KOPT-K1 (cell line): ENCODE data around the gene GPSM1.

Experiments
- H3K27ac ChIP-seq: fragments of 200-600 bp; sonication (generic); 2 replicates; pipeline ENCODE4 v1.5.1; 2016; ENCODE audit warnings: antibody characterized with exemption, mild to moderate bottlenecking, low read depth, low read length; ENCODE audit not compliant: poor library complexity, severe bottlenecking
- H3K36me3 ChIP-seq: fragments of 200-600 bp; sonication (generic); 2 replicates; pipeline ENCODE4 v1.5.1; 2017; ENCODE audit warnings: antibody characterized with exemption, mild to moderate bottlenecking, low read length, moderate library complexity; ENCODE audit not compliant: insufficient read depth
- H3K9me3 ChIP-seq: fragments of 200-600 bp; sonication (generic); 2 replicates; pipeline ENCODE4 v1.5.1; 2017; ENCODE audit warnings: antibody characterized with exemption, low read length, mild to moderate bottlenecking; ENCODE audit not compliant: insufficient read depth, poor library complexity, severe bottlenecking

The GPSM1 gene

DNA sequence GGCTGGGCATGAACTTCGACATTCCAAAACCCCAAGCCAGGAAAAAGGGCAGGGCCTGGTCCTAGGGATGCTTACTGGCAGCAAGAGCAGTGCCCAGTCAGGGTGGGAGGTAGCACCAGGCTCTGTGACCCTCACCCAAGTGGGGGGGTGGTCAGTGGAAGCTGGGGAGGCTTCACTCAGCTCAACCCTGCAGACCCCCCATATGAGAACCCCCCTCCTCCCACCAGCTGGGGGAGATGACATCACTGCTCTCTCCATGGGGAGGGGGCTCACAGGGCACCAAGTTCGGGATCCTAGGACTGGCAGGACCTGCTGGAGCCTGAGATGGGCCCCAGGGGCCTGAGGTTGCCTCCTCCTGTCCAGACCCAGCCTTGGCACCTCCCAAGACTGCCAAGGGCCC lies 31.5 kb downstream of the GPSM1 start:
- H3K27ac ChIP-seq = no peak overlapping the region
- H3K36me3 ChIP-seq = peaks cover 20% of the 10 kb centered on the region; the same call in 1 of the 2 replicates
- H3K9me3 ChIP-seq = no peaks in the 10 kb centered on the region

DNA sequence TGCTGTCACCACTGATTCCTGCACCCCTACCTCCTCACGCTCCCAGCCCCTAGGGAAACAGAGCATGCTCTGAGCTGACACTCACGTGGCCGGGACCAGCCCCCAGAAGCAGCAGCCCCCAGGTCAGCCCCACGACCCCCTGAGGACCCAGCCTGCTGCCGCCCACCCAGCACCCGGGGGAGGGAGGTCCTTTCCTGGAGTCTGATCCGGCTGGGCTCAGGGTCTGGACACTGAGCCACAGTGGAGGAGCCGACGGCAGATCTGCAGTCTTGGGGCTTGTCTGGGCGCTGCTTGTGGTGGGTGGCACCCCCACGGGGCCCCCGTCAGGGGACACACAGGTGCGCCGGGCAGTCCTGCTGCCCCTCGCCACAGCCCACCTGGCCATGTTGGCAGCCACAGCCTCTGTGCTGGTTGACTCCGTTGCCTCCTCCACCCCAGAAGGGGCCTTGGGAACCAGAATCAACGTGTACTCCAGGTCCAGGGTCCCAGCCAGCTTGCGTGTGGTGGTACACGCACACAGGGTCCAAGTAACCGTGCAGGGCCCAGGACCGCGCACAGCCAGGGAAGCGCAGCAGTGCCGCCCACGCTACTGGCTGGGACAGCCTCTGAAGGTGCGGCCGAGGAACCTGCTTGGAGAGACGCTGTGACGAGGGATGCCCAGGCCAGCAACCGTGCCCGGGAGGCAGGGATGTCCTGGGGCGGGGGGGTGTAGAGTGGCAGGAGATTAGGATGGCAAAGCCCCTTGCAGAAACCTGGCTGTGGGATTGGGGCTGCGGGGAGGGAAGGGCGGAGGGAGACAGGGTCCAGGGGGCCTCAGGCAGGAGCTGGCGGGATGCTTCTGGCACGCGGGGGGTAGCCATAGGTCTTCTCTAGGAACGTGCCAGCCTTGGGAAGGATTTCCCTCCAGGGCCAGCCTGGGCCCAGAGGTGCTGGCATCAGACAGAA lies 32.7 kb downstream of the GPSM1 start:
- Histone ChIP-seq H3K36me3 (peaks cover 20% of the 10 kb centered on the region; the same call in 1 of the 2 replicates), H3K27ac (no peak overlapping the region), H3K9me3 (no peaks in the 10 kb centered on the region)

DNA sequence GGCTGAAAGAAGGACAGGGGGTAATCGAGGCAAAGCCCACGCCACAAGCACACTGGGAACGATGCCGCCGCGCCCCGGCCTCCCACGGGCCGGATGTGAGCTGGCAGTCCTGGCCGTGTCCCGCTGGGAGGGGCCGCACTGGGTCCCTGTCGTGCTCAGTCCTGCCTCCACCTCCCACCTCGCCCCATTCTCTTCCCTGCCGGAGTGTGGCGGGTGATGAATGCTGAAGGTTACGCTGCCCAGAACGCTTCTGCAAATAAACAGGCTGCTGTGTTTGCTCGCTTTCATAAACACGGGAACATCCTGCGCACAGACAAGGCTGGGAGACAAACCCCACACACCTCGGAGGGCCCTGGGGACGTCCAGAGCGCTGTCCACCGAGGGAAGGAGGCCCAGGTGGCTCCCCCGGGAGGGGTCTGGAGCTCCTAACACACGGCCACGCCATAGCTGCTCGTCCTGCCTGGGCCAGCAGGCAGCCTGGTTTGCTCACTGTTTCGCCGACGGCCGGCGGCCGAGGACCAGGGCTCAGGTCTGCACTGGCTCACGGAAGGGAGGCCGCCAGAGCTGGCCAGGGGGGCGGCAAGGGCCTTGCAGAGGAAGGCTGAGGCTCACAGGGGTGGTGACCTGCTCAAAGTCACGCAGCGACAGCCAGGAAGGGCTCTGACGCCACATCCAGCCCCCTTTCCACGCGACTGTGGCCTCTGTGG lies 33.9 kb downstream of the GPSM1 start:
- Histone ChIP-seq H3K9me3 (no peaks in the 10 kb centered on the region), H3K36me3 (peaks cover 20% of the 10 kb centered on the region; the same call in 1 of the 2 replicates), H3K27ac (no peak overlapping the region)

DNA sequence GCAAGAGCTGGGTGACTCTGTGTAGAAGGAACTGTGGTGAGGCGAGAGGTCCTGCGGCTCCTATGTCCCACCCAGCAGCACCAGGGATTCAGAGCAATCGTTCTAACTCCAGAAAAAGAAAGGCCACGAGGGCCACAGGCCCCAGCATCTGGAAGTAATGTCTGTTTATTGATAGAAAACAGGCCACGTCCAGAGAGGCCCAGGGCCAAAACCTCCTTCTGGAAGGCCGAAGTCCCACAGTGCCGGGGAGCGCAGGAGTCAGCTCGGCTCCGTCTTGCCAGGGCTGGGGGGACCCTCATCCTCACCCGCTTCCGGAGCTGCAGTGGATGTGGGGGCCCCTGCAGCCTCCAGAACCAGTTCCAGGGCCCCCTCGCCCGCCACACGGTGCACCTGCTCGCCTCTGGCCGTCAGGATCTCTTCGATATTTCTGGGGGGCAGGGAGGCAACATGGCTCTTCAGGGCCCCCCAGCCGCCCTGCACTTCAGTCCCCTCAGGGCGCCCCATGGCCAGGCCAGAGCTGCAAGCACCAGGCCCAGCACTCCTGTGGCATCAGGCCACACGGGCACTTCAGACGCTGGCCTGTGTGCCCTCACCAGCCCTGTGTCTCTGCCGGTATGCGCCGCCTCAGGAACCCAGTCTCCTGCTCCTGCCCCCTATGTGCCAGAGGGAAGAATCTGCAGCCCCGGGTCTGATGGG lies 34.6 kb downstream of the GPSM1 start:
- no peaks in the 10 kb centered on the region for H3K9me3 ChIP-seq
- H3K36me3 ChIP-seq = peaks cover 20% of the 10 kb centered on the region; the same call in 1 of the 2 replicates
- H3K27ac ChIP-seq = no peak overlapping the region

DNA sequence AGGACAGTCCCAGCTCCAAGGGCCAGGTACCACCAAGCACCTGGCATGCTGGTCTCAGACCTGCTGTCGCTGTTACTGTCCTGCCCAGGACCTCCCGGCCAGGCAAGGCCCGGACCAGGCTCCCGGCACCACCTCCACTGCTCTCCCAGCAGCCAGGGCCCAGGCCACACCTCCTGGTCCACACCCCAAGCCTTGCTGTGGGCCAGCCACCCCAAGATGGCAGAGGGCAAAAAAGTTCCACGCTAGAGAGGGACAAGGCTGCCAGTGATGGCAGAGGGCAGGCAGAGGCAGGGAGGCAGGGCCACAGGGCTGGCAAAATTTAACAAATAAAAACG lies 35.1 kb downstream of the GPSM1 start:
- Histone ChIP-seq H3K36me3 (peaks cover 20% of the 10 kb centered on the region; the same call in 1 of the 2 replicates), H3K9me3 (no peaks in the 10 kb centered on the region), H3K27ac (no peak overlapping the region)

DNA sequence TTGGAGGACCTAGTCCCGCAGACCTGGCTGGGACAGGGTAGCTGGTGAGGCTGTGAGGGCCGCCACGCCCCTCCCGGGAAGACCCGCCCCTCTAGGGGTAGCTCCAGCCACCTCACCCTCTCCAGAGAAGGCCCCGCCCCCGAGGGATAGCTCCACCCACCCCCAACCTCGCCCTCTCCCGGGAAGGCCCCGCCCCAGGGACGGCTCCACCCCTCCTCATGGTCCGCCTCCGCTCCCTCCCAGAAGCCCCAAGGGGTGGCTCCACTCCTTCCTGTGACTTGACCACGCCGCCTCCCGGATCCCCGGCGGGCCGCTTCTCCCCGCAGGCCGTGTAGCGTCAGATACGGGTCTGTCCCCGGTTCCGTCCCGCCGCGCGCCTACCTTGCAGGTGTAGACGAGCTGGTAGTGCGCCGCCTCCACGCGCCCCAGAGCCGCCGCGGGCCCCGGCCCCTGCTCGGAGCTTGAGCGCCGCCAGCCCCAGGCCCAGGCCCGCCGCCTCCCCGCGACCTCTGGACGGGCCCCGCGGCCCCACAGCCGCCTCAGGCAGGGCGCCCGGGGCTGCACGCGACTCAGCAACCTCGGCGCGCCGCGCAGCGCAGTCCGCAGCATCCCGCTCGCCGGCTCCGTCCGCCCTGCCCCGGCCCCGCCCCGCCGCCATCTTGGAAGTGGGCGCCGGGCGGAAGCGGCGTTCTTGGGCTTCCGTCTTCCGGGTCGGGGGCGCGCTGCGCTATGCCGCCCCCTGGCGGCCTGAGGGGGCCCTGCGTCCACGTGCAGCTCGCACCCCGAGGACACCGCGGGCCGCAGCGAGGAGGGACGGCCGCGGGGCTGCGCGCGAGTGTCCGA lies 36.0 kb downstream of the GPSM1 start, which contains the start of gene DNLZ:
Gene DNLZ (minus strand): TSS at position 639 of the 843 bp plus-strand sequence. CDS start 30 bp downstream, at position 609.
- H3K27ac ChIP-seq = peak within 1 kb of the TSS; percentile 83
- H3K36me3 ChIP-seq = peaks cover 20% of the 10 kb centered on the region; the same call in 1 of the 2 replicates
- no peaks in the 10 kb centered on the region for H3K9me3 ChIP-seq

DNA sequence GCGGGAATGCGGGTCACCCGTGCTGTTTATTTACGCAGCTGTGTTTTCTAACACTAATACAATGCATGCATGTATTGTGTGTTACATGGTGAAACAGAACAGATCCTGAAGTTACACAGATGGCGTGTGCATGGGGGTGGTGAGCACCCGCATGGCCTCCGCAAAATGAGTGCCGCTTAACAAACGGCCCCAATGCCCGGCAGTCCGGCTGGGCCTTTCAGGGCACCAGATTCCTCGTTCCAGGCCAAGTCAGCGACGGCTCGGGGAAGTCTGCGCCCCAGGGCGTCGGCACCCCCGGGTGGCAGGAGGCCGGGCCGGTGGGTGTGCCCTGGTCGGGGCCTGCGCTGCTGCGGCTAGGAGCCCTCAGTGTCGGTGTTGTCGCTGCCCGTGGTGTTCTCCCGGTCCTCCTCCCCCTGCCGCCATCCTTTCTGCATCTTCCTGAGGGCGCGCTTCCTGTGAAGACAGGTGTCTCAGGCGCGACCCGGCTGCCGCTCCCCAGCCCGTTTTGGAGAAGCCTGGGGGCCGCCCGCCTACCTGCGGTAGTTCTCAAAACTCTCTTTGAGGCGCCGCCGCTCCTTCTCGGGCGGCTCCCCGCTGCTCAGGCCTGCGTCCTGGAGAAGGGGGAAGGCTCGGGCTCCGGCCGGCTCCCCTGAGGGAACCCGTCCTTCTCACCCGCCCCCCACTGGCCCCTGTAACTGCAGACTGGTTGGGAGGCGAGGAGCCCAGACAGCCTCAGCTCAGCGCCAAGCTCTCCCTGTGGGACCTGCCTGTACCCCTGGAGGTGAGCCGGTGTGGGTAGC lies 36.8 kb downstream of the GPSM1 start:
- Histone ChIP-seq H3K27ac (peak overlapping the region; percentile 83), H3K36me3 (peaks cover 20% of the 10 kb centered on the region; the same call in 1 of the 2 replicates), H3K9me3 (no peaks in the 10 kb centered on the region)

DNA sequence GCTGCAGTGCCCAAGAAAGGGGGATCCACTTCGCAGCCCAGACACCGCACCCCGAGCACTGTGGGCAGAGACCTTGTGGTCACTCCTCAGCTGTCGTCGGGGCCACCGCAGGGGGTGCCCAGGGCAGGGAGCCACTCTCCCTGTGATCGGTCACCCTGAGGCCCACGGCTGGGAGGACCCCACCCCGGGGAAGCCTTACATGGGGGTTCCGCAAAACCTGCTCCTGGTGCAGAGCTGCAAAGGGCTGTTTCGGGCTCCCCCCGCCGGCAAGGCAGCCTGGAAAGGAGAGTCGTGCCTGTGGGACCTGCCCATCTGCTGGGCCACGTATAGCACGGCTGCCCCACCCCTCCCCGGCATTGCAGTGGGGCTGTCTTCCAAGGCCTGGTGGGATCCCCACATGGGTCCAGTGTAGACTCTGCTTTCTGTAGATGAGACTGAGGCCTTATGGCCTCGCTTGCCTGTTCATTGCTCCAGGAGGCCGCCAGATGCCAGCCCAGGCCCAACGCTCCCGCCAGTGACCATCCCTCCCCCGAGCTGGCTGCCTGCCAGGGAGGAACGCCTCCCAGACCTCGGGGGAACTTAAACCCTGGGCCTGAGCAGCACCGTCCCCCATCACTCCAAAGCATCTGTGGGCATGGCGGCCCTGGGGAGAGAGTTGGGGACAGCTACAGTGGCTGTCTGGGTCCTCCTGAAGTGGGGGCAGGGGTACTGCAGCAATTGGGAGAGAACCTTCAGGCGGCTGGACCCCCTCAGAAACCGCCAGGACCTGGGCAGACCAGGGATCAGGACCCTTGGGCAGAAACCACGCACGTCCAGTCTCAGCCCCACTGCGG lies 37.8 kb downstream of the GPSM1 start:
- H3K27ac ChIP-seq = no peak overlapping the region
- no peaks in the 10 kb centered on the region for H3K9me3 ChIP-seq
- H3K36me3 ChIP-seq = peaks cover 13% of the 10 kb centered on the region; the same call in 1 of the 2 replicates

DNA sequence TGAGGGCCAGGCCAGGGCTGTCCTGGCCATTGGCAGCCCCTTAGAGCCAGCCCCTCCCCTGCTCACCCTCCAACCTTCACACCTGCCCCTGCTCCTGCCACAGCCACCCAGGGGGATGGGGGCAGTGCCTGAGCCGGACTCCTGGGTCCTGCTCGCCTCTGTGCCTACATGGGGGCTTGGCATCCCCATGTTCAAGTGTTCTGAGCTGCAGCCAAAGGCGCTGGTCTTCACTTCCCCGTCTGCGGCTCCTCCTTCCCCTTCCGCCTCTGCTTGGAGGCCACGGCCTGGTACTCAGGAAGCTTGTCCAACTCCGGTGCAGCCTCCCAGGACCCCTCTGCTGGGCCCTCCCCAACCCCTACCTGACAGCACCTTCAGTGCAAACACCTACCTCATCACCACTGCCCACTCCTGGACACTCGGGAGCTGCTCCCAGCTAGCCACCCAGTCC lies 38.5 kb downstream of the GPSM1 start:
- H3K27ac ChIP-seq = no peak overlapping the region
- peaks cover 8% of the 10 kb centered on the region; the same call in 1 of the 2 replicates for H3K36me3 ChIP-seq
- H3K9me3 ChIP-seq = no peaks in the 10 kb centered on the region

DNA sequence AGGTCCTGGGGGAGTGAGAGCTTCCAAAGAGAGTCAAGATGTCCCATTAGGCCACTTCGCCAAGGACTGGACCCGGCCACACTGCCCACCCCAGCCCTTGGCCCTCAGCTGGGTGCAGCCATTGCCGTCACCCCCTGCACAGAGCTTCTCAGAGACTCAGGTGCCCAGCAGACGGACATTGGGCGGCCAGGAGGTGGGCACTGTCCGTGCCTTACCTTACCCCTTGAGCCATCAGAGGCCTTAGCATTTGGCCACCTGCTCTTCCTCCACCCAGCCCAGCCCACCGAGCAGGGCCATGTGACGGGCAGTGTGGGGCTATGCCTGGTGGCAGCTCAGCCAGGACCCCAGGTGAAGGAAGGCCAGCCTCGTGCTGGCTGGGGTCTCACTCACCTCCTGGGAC lies 39.5 kb downstream of the GPSM1 start:
- Histone ChIP-seq H3K36me3 (0 out of 2 replicates have a peak, but pooled peaks cover under 1% of the 10 kb centered on the region), H3K27ac (no peak overlapping the region), H3K9me3 (no peaks in the 10 kb centered on the region)

DNA sequence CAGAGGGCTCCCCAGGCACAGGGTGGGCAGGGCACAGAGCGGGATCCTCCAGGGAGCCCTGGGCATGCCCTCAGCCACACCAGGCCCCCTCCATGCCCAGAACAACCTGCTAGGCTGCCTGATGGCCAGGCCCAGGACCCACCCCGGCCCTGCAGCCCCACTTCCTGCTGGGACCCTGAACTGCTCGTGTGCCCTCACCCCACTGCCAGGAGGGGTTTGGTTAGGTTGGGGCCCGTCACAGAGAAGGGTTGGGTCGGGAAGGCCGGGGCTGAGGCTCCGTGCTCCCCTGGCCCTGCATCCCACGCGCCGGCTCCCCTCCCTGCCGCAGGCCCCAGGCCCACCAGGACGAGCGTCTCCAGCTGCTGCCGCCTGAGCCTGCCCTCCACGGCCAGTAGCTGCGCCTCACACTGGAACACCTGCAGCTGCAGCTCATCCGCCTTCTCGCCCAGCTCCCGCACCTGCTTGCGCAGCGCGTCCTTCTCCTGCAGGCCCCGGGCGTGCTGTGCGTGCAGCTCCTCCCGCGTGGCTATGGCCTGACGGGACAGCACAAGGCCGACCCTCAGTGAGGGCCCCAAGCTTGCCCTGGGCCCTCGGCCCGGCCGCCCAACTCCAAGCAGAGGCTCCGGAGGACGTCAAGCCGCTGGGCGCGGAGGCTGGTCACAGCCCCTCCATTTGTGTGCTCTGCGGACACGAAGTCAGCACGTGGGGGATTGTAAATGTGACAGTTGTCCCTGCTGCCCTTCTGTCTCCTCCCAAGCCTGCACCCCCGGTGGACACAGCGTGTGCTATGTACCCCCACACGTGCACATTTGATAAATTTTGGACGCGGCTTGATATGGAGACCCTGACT lies 40.2 kb downstream of the GPSM1 start:
- Histone ChIP-seq H3K27ac (no peak overlapping the region), H3K9me3 (no peaks in the 10 kb centered on the region), H3K36me3 (no peaks in the 10 kb centered on the region)

DNA sequence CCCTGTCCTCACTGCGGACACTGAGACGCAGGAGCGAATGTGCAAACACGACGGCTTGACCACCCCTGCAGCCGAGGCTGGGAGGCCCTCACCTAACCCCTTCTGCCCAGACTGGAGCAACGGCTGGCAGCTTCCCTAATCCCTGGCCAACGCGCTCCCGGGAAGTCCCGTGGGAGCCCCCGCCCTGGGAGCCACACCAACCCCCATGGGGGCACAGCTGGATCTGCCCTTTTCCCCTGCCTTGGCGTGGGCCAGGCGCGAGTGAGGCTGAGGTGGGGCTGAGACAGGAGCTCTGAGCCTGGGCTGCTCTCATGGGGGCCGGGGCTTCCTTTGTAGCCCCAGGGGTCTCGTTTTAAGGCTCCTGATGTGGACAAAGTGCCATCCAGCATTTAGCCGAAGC lies 40.9 kb downstream of the GPSM1 start:
- Histone ChIP-seq H3K36me3 (no peaks in the 10 kb centered on the region), H3K27ac (no peak overlapping the region), H3K9me3 (no peaks in the 10 kb centered on the region)
